HG03039 (cell line): ENCODE data around the gene LTA.
A peak's percentile ranks its signal among the peaks of the same experiment; 100 is the strongest.
"Not testable (repeated sequence)": the region's sequence is repeated elsewhere in the genome, so short reads cannot be mapped to it uniquely, and the experiment has no call there.

Experiments
- ATAC-seq: cut with Tn5 transposase; IDR thresholded peaks from one replicate; pipeline ENCODE4 v1.9.1; 2021; ENCODE audit warnings: mild to moderate bottlenecking, moderate library complexity; ENCODE audit not compliant: unreplicated experiment

LTA gene

DNA sequence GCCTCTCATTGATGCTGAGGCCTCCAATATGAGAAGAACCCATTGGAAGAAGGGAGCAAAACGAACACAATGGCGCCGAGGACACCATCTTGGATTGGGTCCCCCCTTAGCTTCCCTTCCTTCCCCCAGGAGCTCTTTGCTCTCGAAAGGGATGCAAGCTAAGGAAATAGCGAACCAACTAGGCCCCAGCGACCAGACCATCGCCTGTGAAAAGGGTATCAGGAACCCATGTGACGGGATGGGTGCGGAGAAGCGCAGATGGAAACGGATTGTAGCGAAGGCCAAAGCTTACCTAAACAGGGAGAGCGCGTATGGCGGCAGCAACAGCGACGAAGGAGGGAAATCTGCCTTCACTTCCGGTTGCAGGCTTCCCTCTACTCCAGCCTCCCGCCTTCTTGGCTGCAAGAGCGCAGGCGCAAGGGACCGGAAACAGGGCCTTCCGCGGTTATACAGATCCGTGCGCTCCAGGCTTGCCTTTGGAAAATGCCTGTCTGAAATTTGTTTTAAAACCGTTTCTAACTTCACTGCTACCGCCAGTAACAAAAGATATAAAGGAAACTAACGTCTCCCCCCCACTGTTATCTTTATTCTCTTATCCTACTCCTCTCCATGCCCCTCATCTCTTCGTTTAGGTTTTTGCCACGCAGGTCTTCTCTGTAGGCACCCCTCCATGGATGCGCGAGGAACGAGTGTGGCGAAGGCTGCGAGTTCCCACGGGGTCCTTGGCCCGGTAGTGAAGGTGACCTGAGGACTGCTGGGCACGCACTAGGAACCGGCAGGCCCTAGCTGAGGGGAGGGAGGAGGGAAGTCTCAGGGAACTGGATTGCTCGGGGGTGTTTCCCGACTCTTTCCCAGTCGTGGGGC lies 30.2 kb upstream of the LTA start, which contains the start of gene DDX39B:
DDX39B (minus strand) TSS at position 346 of the 864 bp plus-strand sequence. CDS start 1,471 bp downstream, outside the sequence.
- ATAC-seq = peak; percentile 60

GRCh38 chr6:31543639-31544038 lies 28.4 kb upstream of the LTA start:
- ATAC-seq = no peak

GRCh38 chr6:31544676-31545075 lies 27.4 kb upstream of the LTA start:
- no peak for ATAC-seq

- no peak for ATAC-seq
Observed at GRCh38 chr6:31545291-31545690, 26.8 kb upstream of the LTA start.

DNA sequence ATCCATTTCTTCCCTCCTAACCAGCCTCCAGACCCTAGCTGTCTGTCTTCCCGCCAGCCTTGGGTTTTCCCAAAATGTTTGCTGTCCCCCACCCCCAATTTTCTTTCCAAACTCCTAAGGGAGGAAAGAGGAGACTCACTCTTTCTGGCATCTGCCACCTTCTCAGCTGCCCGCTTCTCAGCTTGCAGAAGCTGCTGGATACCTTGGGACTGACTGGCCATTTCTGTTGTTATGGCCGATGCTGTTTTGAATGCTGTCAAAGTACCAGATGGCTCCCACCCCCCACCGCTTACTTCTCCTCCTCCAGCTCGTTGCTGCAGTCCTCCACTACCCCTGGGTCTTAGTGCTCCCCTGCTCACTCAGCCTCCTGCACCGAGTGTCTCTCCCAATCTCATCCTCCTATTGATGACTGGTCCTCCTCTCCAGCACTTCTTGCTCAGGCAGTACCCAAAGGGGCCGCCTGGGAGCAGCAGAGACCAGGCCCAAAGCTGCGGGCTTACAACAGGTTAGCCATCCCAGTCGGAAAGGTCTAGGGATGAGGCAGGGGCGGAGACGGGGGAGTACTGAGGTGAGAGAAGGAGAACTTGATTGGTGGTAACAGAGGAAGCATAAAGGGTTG lies 25.6 kb upstream of the LTA start, which contains the start of gene ATP6V1G2:
ATP6V1G2 (minus strand) TSS at position 270 of the 619 bp plus-strand sequence; CDS start at position 221, 49 bp downstream.
- peak; percentile 39 for ATAC-seq

GRCh38 chr6:31546958-31547726 lies 24.9 kb upstream of the LTA start, which contains the start of gene NFKBIL1:
NFKBIL1 (plus strand) TSS chr6:31547608; CDS start chr6:31547695, 87 bp downstream.
- no peak for ATAC-seq

GRCh38 chr6:31547727-31548543 lies 24.2 kb upstream of the LTA start:
- no peak for ATAC-seq

- no peak for ATAC-seq
Observed at GRCh38 chr6:31548544-31548873, 23.6 kb upstream of the LTA start.

DNA sequence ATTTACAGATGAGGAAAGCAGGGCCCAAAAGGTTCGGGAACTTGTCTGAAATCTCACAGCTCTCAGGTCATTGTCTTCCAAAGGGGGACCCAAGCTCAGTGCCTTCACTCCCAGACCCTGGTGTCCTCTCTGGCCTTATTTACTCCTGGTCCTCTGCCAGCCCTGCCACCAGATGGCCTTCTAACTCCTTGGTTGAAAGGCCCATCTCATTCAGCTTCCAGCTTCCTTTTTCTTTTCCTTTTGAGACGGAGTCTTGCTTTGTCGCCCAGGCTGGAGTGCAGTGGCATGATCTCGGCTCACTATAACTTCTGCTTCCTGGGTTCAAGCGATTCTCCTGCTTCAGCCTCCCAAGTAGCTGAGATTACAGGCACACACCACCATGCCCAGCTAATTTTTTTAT lies 20.7 kb upstream of the LTA start:
- ATAC-seq = not testable (repeated sequence)

GRCh38 chr6:31556307-31556706 lies 15.8 kb upstream of the LTA start:
- ATAC-seq = no peak

DNA sequence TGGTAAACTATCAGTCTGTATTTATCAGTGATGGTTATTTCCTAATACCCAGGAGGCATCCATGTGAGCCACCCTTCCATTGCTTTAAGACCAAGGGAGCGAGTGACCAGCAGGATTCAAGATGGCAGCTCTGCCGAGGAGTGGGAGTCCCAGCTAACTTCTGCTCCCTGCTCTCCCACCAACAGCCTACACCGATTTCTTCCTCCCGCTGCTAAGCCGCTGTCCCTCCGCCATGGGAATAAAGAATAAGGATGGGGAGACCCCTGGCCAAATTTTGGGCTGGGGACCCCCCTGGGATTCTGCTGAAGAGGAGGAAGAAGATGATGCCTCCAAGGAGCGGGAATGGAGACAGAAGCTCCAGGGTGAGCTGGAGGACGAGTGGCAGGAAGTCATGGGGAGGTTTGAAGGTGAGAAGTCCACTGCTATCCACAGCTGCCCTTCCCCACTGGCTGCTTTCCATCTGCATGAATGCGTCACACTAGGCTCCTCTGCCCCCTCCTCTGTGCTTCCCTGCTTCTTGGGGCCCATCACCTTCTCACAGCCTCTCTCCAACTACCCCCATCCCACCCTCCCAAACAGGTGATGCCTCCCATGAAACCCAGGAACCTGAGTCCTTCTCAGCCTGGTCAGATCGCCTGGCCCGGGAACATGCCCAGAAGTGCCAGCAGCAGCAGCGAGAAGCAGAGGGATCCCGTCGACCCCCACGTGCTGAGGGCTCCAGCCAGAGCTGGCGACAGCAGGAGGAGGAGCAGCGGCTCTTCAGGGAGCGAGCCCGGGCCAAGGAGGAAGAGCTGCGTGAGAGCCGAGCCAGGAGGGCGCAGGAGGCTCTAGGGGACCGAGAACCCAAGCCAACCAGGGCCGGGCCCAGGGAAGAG lies 14.4 kb upstream of the LTA start:
- no peak for ATAC-seq

DNA sequence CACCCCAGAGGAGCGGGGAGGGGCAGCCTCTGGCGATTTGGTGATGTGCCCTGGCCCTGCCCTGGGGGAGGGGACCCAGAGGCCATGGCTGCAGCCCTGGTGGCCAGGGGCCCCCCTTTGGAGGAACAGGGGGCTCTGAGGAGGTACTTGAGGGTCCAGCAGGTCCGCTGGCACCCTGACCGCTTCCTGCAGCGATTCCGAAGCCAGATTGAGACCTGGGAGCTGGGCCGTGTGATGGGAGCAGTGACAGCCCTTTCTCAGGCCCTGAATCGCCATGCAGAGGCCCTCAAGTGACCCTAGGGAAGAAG lies 13.8 kb upstream of the LTA start:
- ATAC-seq = no peak

DNA sequence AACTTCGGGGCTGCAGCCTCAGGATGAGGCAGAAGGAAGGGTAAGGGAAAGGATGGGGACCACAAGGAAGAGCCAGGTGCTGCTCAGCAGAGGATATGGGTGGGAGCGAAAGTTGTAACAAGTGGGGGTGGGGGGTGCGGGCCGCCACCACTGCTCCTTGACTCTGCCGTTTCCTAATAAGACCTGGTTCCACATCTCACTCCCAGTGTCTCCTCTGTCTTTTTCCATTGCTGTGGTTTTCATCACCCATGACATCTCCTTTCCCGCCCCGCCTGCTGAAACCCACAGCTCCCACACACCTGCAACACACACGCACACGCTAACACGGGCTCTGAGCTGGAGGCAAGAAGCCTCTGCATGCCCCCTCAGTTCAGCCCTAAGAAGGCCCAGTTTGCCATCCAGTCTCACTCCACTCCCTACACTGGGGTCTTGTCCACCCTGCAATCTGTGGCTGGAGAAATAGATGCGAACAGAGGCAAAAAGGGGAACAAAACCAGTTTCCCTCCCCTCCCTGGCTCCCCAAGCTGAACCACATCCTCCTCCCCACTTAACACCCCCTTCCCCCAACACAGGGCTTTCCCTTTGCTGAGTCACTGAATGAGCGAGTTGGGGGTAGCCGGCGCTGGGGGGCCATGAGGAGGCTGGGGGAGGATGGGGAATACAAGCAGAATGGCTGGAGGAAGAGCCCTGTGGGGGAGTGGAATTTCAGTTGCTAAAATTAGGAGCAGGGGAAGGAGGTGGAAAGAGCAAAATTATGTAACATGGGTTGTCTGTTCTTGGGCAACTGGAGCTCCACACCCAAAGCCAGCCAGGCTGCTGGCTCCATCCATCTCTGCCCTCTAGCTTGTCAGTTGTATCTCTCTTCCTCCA lies 13.2 kb upstream of the LTA start:
- no peak for ATAC-seq

GRCh38 chr6:31559606-31559957 lies 12.5 kb upstream of the LTA start:
- no peak for ATAC-seq

- ATAC-seq = peak; percentile 36
Observed at GRCh38 chr6:31559958-31560696, 12.0 kb upstream of the LTA start.

- ATAC-seq = no peak
Observed at GRCh38 chr6:31560697-31561058, 11.4 kb upstream of the LTA start.

GRCh38 chr6:31567531-31568370 lies 4.3 kb upstream of the LTA start:
- ATAC-seq = no peak
